Bronchial epithelial cell (primary cell): Measurements from ENCODE around the gene PLEKHB1. TPM values are rescaled to one million over a fixed set of nuclear protein-coding genes. Genes with fewer than 3 reads are reported as not detected.

ENCODE experiments used
- DNase-seq: peaks from one replicate; pipeline ENCODE4 v3.0.0-alpha.2; 2010; ENCODE audit warnings: low read depth
- FAIRE-seq: peaks from 2 replicates; lab custom pipeline; 2011; peaks lifted over from hg19 to GRCh38; lab: Jason Lieb, UNC
- H3K27me3 ChIP-seq: 2 replicates; pipeline ENCODE4 v1.5.1; 2011; ENCODE audit warnings: low read length; ENCODE audit not compliant: control insufficient read depth, insufficient read depth
- H3K36me3 ChIP-seq: 2 replicates; pipeline ENCODE4 v1.5.1; 2011; ENCODE audit warnings: low read length; ENCODE audit not compliant: control insufficient read depth, insufficient read depth
- H3K4me3 ChIP-seq: 2 replicates; pipeline ENCODE4 v1.5.1; 2011; ENCODE audit warnings: mild to moderate bottlenecking, low read depth, low read length, control low read depth
- CTCF ChIP-seq: IDR thresholded peaks from 2 replicates; pipeline ENCODE4 v1.5.1; 2011; ENCODE audit warnings: mild to moderate bottlenecking, moderate library complexity, low read length, control low read depth, inconsistent platforms; ENCODE audit not compliant: insufficient read depth, severe bottlenecking
- total RNA-seq: library from RNA; depleted of rRNA; stranded (reverse); fragments of >200 nt; gene quantifications from 2 replicates; pipeline ENCODE4 v1.2.1, GENCODE V29; 2014

Gene PLEKHB1
- total RNA-seq, 1 donor from 2014 or later: not detected

GRCh38 chr11:73659961-73660360 is 13.6 kb downstream of the PLEKHB1 start:
- no peaks in the 10 kb centered on the region for H3K36me3 ChIP-seq
- no peaks in the 10 kb centered on the region for H3K27me3 ChIP-seq
- TF ChIP-seq CTCF: no peak
- H3K4me3 ChIP-seq: no peak overlapping the region
- DNase-seq (peak; percentile 24), FAIRE-seq (no peak)

- no peak for DNase-seq
- no peak for FAIRE-seq
- Histone ChIP-seq H3K4me3 (no peak overlapping the region), H3K36me3 (no peaks in the 10 kb centered on the region), H3K27me3 (no peaks in the 10 kb centered on the region)
- no peak for TF ChIP-seq CTCF
Measured at GRCh38 chr11:73660497-73661034, 14.2 kb downstream of the PLEKHB1 start.

GRCh38 chr11:73661035-73661628 is 14.8 kb downstream of the PLEKHB1 start:
- FAIRE-seq (no peak), DNase-seq (peak; percentile 67)
- no peaks in the 10 kb centered on the region for H3K27me3 ChIP-seq
- no peak overlapping the region for H3K4me3 ChIP-seq
- no peaks in the 10 kb centered on the region for H3K36me3 ChIP-seq
- TF ChIP-seq CTCF: peak; percentile 98

- FAIRE-seq: no peak
- H3K36me3 ChIP-seq: no peaks in the 10 kb centered on the region
- TF ChIP-seq CTCF: no peak
- DNase-seq: no peak
- no peaks in the 10 kb centered on the region for H3K27me3 ChIP-seq
- no peak overlapping the region for H3K4me3 ChIP-seq
Measured at GRCh38 chr11:73662445-73663157, 16.2 kb downstream of the PLEKHB1 start.

- DNase-seq (no peak), FAIRE-seq (no peak)
- Histone ChIP-seq H3K36me3 (no peaks in the 10 kb centered on the region), H3K27me3 (no peaks in the 10 kb centered on the region), H3K4me3 (no peak overlapping the region)
- TF ChIP-seq CTCF: no peak
Measured at GRCh38 chr11:73663604-73664495, 17.5 kb downstream of the PLEKHB1 start.
